Left renal pelvis (tissue), 4 donors: ENCODE results near the gene PPFIA2. TPM values are rescaled to one million over a fixed set of nuclear protein-coding genes. Genes with fewer than 3 reads are reported as not detected.

Experiments used
- DNase-seq, 4 donors: peaks; one replicate each; pipeline ENCODE4 v3.0.0-alpha.2; 2013; ENCODE audit warnings: low read depth in 4 of 4, low spot score in 3 of 4
- polyA plus RNA-seq, 4 donors: library from polyadenylated mRNA; unstranded; fragments of 120-200 nt; gene quantifications; one replicate each; pipeline ENCODE4 v1.2.1, GENCODE V29; 2013; ENCODE audit not compliant: insufficient read length in 4 of 4

PPFIA2 gene
- polyA plus RNA-seq, 4 donors: 2.9 to 6.5 (median 4.7) TPM

- DNase-seq: no peak
Observed at GRCh38 chr12:81365284-81365683, 393.9 kb downstream of the PPFIA2 start.

- no peak for DNase-seq
Observed at GRCh38 chr12:81360916-81361315, 398.2 kb downstream of the PPFIA2 start.

GRCh38 chr12:81359736-81360135 is 399.4 kb downstream of the PPFIA2 start:
- no peak for DNase-seq

GRCh38 chr12:81354327-81354932 is 404.7 kb downstream of the PPFIA2 start:
- DNase-seq: no peak

GRCh38 chr12:81350309-81350708 is 408.8 kb downstream of the PPFIA2 start:
- DNase-seq: no peak

- no peak for DNase-seq
Observed at GRCh38 chr12:81347404-81347803, 411.7 kb downstream of the PPFIA2 start.

GRCh38 chr12:81340910-81341309 is 418.2 kb downstream of the PPFIA2 start:
- no peak for DNase-seq

GRCh38 chr12:81339071-81339470 is 420.1 kb downstream of the PPFIA2 start:
- no peak for DNase-seq

- DNase-seq: no peak
Observed at GRCh38 chr12:81337886-81338285, 421.3 kb downstream of the PPFIA2 start.

GRCh38 chr12:81333812-81334211 is 425.3 kb downstream of the PPFIA2 start:
- DNase-seq: no peak

GRCh38 chr12:81332054-81332453 is 427.1 kb downstream of the PPFIA2 start:
- no peak for DNase-seq

GRCh38 chr12:81330480-81330879 is 428.7 kb downstream of the PPFIA2 start:
- no peak for DNase-seq

- DNase-seq: no peak
Observed at GRCh38 chr12:81329085-81329484, 430.1 kb downstream of the PPFIA2 start.

- DNase-seq: no peak
Observed at GRCh38 chr12:81327425-81327824, 431.7 kb downstream of the PPFIA2 start.

GRCh38 chr12:81325086-81325485 is 434.1 kb downstream of the PPFIA2 start:
- DNase-seq: no peak

- no peak for DNase-seq
Observed at GRCh38 chr12:81314903-81315531, 444.1 kb downstream of the PPFIA2 start.

- no peak for DNase-seq
Observed at GRCh38 chr12:81303935-81304334, 455.2 kb downstream of the PPFIA2 start.

GRCh38 chr12:81300454-81300853 is 458.7 kb downstream of the PPFIA2 start:
- peak in 1 of 4 donors; percentile 11 for DNase-seq

GRCh38 chr12:81297601-81298000 is 461.5 kb downstream of the PPFIA2 start:
- DNase-seq: no peak

GRCh38 chr12:81296556-81297305 is 462.4 kb downstream of the PPFIA2 start:
- no peak for DNase-seq

GRCh38 chr12:81295251-81295650 is 463.9 kb downstream of the PPFIA2 start:
- no peak for DNase-seq
